ENCODE data around the gene VWC2.

Gene VWC2

DNA sequence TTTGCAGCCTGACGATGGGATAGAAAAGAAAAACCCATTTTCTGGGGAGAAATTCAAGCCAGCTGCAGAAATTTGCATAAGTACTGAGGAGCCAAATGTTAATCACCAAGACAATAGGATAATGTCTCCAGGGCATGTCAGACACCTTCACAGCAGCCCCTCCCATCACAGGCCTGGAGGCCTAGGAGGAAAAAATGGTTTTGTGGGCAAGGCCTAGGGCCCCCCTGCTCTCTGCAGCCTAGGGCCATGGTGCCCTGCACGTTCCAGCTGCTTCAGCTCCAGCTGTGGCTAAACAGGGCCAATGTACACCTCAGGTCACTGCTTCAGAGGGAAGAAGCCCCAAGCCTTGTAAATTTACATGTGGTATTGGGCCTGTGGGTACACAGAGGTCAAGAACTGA lies 158.2 kb downstream of the VWC2 start:
- TF ChIP-seq, protein P1, sequence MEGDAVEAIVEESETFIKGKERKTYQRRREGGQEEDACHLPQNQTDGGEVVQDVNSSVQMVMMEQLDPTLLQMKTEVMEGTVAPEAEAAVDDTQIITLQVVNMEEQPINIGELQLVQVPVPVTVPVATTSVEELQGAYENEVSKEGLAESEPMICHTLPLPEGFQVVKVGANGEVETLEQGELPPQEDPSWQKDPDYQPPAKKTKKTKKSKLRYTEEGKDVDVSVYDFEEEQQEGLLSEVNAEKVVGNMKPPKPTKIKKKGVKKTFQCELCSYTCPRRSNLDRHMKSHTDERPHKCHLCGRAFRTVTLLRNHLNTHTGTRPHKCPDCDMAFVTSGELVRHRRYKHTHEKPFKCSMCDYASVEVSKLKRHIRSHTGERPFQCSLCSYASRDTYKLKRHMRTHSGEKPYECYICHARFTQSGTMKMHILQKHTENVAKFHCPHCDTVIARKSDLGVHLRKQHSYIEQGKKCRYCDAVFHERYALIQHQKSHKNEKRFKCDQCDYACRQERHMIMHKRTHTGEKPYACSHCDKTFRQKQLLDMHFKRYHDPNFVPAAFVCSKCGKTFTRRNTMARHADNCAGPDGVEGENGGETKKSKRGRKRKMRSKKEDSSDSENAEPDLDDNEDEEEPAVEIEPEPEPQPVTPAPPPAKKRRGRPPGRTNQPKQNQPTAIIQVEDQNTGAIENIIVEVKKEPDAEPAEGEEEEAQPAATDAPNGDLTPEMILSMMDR (IDR thresholded peaks at IDR 0.05): no peak
- H3K36me3 ChIP-seq: no peaks in the 10 kb centered on the region
- H3K4me3 ChIP-seq (ENCODE audit: low read depth in 1 of 2, low read length in 1 of 2): no peak overlapping the region
- no peaks in the 10 kb centered on the region for H3K4me1 ChIP-seq (ENCODE audit: control insufficient read depth in 1 of 2, insufficient read depth in 1 of 2, low read depth in 1 of 2, low read length in 1 of 2)
- H3K27me3 ChIP-seq: no peaks in the 10 kb centered on the region
- no peak overlapping the region for H3K27ac ChIP-seq
- no peaks in the 10 kb centered on the region for H3K9me3 ChIP-seq

DNA sequence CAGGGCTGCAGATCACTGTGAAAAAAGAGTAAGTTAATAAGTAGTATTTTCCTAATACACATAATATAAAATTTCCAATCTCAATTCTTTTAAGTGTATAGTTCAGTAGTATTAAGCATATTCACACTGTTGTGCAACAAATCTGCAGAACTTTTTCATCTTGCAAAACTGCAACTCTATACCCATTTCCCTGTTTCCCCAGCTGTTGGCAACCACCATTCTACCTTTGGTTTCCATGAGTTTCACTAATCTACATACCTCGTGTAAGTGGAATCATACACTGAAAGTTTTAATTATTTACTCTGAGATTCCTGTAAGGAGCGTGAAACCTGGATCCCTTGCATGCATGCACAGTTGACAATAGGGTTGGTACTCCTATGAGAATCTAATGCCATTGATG lies 164.2 kb downstream of the VWC2 start:
- no peaks in the 10 kb centered on the region for H3K27me3 ChIP-seq
- H3K36me3 ChIP-seq: no peaks in the 10 kb centered on the region
- no peak overlapping the region for H3K27ac ChIP-seq
- H3K4me1 ChIP-seq (ENCODE audit: control insufficient read depth in 1 of 2, insufficient read depth in 1 of 2, low read depth in 1 of 2, low read length in 1 of 2): no peaks in the 10 kb centered on the region
- H3K9me3 ChIP-seq: no peaks in the 10 kb centered on the region
- TF ChIP-seq, protein P1 (IDR thresholded peaks at IDR 0.05): no peak
- H3K4me3 ChIP-seq (ENCODE audit: low read depth in 1 of 2, low read length in 1 of 2): no peak overlapping the region

All from neutrophil (primary cell).